DMS 273 (cell line): Measurements from ENCODE around the gene VCX3B.
A peak's percentile ranks its signal among the peaks of the same experiment; 100 is the strongest.
"Not testable (repeated sequence)": the region's sequence is repeated elsewhere in the genome, so short reads cannot be mapped to it uniquely, and the experiment has no call there.

Experiments
- DNase-seq: peaks from one replicate; lab custom pipeline; 2025; ENCODE audit not compliant: unreplicated experiment; lab: John Stamatoyannopoulos, UW

The VCX3B gene

GRCh38 chrX:8464530-8464929, at the start of gene VCX3B:
Gene VCX3B, plus strand, starts transcription at chrX:8464830. Its CDS starts 621 bp downstream, at chrX:8465451.
- DNase-seq = not testable (repeated sequence)

GRCh38 chrX:8418301-8418700, 46.3 kb upstream of the VCX3B start:
- DNase-seq = no peak

DNA sequence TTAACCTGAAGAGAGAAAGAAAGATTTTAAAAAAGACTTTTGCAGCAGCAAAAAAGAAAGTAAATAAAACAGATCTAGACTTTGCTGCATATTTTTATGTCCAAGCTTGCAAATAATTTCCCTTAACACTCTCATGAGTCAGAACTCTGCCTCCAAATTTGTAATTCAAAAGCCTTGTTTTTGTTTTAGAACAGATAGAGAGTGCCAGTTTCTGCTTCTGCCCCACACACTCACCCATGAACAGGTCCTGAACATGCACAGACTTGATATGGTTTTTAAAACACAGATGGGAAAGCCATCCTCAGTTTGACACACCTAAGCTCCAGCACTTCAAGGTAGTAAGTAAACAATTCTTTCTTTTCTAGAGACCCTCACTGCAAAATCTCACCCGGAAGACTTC, 39.7 kb upstream of the VCX3B start:
- DNase-seq = peak; percentile 31

DNA sequence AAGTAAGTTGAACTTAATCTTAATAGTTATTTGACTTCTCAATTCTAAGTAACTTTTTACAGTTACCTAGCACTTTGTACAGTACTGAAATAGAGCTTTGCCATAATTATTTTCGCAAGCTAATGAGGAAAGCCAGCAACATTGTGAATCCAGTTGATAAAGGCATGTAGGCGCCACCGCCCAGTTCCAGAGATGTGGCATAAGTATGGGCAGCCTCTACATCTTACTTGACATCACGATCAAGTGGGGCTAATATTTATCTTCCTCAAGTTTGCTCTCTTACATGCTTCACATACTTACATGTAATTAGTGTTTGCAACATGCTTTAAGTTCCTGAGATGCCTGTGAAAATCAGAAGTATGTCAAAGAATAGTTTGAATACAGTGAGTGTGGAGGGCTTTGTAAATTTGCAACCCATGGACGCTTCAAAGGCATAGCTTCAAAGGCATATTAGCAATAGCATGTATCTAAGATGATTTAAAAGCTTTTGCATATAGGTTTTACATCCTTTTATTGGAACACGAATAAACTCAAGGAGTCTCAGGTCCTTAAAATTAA, 34.9 kb upstream of the VCX3B start:
- no peak for DNase-seq

DNA sequence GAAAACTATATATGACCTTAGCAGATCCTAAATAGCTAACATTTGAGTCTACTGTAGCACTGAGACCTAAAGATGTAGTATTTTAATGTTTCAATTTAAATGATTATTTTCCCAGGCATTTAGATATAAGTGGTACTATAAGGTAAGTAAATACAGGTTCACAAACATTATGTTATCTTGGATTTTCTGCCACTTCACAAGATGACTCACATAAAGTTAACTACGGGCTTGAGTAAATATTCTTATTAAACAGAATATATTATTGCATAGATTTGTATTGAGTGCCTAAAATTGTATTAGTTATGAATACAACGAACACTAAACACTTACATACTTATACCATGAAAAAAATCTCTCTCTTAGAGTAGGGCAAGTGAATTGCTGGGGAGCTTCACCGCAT, 34.2 kb upstream of the VCX3B start:
- no peak for DNase-seq

- DNase-seq = no peak
These were observed 32.2 kb upstream of the VCX3B start for GRCh38 chrX:8432396-8432795.

DNA sequence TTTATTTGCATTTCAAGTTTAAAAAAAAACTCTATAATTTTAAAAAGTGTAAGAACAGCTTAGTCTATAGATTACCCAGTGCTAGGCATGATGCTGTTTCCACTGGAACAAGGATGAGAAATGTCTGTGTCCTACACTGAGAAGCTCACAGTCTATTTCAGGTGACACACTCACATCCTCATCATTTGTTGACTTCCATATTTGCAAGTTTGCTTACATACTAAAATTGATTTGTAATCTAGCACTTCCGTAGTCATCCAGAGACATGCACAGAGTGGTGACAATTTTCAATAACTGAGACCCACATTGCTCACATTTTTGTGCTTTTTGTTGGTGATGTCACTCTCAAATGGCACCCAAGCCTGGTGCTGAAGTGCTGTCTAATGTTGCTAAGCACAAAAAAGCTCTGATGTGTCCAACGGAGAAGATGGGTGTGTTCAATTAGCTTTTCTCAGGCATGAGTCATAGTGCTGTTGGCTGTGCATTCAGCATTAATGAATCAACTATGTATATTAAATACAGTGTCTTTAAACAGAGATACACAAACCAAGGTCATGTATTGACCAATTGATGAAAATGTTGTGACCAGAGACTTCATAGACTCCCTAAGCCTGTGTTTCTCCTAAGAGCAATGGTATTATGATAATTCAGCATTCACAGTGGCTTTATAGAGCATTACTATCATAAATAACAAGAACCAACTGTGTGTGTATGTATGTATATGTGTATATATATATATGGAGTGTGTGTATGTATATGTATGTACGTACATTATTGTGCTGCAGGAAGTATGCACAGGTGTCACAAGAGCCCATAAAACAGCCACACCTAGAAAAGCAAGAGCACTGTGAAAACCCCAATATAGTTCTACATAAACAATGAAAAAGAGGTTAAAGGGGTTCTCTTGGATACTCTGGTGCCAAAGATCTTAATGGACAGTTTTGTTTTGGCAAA, 31.2 kb upstream of the VCX3B start:
- no peak for DNase-seq

- no peak for DNase-seq
These were observed 17.3 kb upstream of the VCX3B start for GRCh38 chrX:8447368-8447767.

- not testable (repeated sequence) for DNase-seq
These were observed 12.3 kb upstream of the VCX3B start for GRCh38 chrX:8452343-8452742.

DNA sequence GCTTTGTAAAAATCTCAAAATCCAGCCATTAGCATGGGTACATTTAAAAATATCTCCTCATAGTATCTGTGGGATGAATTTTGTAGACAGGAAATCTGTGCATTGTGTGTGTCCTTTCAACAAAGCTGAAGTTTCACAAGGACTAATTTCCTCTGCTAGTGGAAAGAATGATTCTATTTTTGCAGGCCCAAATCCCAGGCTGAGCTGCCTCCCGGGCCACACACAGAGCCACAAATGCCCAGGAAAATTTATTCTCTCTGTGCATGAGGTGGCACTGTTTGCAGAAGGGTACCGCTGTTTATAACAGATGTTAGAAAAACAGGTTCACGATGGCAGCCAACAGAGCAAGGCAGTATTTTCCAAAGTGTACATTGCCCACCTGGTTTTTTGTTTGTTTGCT, 11.0 kb upstream of the VCX3B start:
- DNase-seq = peak; percentile 16

GRCh38 chrX:8455557-8455956, 9.1 kb upstream of the VCX3B start:
- peak; percentile 18 for DNase-seq

- DNase-seq = no peak
These were observed 2.1 kb upstream of the VCX3B start for GRCh38 chrX:8462488-8462887.

DNA sequence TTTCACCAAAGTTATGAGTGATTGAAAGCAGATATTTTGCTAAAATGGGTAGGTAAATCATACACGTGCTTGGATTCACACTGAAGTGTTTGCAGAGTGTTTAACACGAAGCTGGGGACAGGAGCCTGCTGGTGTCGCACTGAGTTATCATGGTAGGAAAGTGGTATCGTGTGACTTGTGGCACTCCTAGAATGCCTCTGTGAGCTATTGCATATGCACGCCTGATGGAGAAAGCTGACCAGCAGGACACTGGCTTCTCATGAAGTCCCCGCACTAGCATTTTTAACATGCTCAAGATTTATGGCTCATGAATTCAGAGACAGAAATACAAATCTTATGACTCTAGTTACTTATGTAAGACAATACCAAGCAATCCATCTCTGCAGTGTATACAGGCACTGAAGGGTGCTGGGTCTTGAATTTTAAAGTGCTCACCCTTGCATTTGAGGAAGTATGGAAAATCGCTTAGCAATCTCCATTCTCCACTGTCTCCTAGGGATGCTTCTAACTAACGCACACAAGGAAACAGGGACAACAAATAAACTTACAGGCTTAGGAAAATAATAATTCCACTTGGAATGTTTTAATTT, 19.8 kb downstream of the VCX3B start:
- DNase-seq = no peak

DNA sequence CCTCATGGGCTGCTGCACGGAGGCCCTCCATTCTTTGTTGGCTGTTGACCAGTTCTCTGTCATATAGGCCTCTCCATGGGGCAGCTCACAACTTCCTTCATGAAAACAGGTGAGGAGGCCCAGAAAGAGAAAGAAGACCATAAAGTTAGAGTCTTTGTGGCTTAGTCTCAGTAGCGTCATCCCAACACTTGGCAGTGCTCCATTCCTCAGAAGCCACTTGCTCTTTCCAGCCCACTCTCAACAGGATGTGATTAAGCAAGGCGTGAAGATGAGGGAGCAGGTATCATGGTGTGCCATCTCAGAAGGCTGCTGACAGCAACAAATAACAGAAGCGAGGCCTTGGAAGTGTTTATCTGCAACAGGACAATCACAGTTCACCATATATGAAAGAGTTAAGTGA, 30.4 kb downstream of the VCX3B start:
- not testable (repeated sequence) for DNase-seq

GRCh38 chrX:8500203-8500602, 35.6 kb downstream of the VCX3B start:
- DNase-seq = no peak

DNA sequence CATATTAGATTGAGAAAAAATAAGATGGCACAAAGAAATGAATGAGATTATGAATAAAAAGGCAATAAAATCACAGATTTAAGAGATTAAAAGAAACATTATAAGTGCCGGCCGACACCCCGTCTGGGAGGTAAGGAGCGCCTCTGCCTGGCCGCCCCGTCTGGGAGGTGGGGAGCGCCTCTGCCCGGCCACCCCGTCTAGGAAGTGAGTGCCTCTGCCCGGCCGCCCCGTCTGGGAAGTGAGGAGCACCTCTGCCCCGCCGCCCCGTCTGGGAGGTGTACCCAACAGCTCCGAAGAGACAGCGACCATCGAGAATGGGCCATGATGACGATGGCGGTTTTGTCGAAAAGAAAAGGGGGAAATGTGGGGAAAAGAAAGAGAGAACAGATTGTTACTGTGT, 37.5 kb downstream of the VCX3B start:
- DNase-seq = not testable (repeated sequence)

DNA sequence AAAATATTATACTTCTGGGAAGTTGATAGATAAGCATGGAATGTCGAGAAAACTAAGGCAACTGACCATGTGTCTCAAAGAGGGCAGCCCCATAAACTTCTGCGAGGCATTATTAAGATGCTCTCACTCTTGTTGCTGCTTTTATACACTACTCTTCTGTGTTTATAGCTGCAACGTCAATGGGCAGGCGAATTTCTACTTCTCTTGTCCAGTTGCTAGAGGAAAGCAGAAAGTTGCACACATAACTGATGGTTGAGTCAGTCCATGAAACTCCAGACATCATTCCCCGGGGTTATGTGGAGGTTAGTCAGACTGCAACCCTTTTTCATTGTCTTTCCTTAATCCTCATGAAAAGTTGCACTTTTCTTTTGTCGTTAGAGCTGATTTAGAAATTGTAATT, 39.8 kb downstream of the VCX3B start:
- no peak for DNase-seq
